ENCODE data around the gene OR5K4. TPM values are rescaled to one million over a fixed set of nuclear protein-coding genes. Genes with fewer than 3 reads are reported as not detected.

OR5K4 gene
- polyA plus RNA-seq, 2 of the 4 experiments (the other 2 are of a cell fraction) = not detected

DNA sequence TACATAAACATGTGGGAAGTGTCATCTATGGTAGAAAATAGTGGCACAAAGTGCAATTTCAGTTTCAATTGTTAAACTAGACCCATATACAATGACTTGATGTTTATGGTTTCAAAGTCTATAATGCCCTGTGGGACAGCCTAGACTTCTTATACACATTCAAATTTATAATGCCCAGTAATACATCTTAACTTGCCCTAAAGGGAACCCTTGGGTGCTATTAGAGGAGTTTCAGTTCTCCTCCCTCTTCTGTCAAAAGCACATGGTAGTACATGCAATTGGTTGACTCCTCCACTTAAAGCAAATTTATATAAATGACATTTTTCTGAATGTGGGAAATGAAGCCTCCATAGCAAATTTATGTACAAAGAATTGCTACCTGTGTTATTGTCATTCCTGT, 30.2 kb upstream of the OR5K4 start:
- DNase-seq (ENCODE audit: low read depth in 1 of 2, low spot score in 1 of 2) = no peak
- no peak for FAIRE-seq
- TF ChIP-seq EHF (CRISPR knock-in tag; IDR thresholded peaks at IDR 0.05) = no peak
- TF ChIP-seq, protein P1, sequence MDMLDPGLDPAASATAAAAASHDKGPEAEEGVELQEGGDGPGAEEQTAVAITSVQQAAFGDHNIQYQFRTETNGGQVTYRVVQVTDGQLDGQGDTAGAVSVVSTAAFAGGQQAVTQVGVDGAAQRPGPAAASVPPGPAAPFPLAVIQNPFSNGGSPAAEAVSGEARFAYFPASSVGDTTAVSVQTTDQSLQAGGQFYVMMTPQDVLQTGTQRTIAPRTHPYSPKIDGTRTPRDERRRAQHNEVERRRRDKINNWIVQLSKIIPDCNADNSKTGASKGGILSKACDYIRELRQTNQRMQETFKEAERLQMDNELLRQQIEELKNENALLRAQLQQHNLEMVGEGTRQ (IDR thresholded peaks at IDR 0.05) = no peak
- no peak for TF ChIP-seq KDM5A (IDR thresholded peaks at IDR 0.05)
- TF ChIP-seq GATA3 (IDR thresholded peaks at IDR 0.05; ENCODE audit: borderline replicate concordance) = no peak
- TF ChIP-seq NFE2L2 (conservative IDR thresholded peaks at IDR 0.05; ENCODE audit: low read length) = no peak
- TF ChIP-seq, protein P2, sequence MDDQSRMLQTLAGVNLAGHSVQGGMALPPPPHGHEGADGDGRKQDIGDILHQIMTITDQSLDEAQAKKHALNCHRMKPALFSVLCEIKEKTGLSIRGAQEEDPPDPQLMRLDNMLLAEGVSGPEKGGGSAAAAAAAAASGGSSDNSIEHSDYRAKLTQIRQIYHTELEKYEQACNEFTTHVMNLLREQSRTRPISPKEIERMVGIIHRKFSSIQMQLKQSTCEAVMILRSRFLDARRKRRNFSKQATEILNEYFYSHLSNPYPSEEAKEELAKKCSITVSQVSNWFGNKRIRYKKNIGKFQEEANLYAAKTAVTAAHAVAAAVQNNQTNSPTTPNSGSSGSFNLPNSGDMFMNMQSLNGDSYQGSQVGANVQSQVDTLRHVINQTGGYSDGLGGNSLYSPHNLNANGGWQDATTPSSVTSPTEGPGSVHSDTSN (IDR thresholded peaks at IDR 0.05) = no peak
- TF ChIP-seq TP53 (CRISPR knock-in tag; IDR thresholded peaks at IDR 0.05) = no peak
- TF ChIP-seq ZSCAN20 (CRISPR knock-in tag; IDR thresholded peaks at IDR 0.05) = no peak
- no peak for TF ChIP-seq SMC3 (IDR thresholded peaks at IDR 0.05)
- no peak for TF ChIP-seq KDM1A (IDR thresholded peaks at IDR 0.05; ENCODE audit: low read depth)
- TF ChIP-seq RARB (CRISPR knock-in tag; IDR thresholded peaks at IDR 0.05) = no peak
- TF ChIP-seq MAZ (IDR thresholded peaks at IDR 0.05; ENCODE audit: borderline replicate concordance, low read depth, low read length) = no peak
- TF ChIP-seq NPAS2 (CRISPR knock-in tag; IDR thresholded peaks at IDR 0.05; ENCODE audit: borderline replicate concordance) = no peak
- no peak for TF ChIP-seq ELK1 (IDR thresholded peaks at IDR 0.05; ENCODE audit: low read depth, low read length)
- TF ChIP-seq RCOR1 (IDR thresholded peaks at IDR 0.05; ENCODE audit: low read depth, low read length) = no peak
- no peak for TF ChIP-seq HES2 (IDR thresholded peaks at IDR 0.05)
- H3K27ac ChIP-seq = no peak overlapping the region
- H3K9me3 ChIP-seq = no peaks in the 10 kb centered on the region
- no peak for ATAC-seq
- no peak overlapping the region for H3K4me2 ChIP-seq
- CTCF ChIA-PET = no interaction called here
- POLR2A ChIA-PET = no interaction called here
- no peaks in the 10 kb centered on the region for H3K4me1 ChIP-seq
- no peak overlapping the region for H3K4me3 ChIP-seq

DNA sequence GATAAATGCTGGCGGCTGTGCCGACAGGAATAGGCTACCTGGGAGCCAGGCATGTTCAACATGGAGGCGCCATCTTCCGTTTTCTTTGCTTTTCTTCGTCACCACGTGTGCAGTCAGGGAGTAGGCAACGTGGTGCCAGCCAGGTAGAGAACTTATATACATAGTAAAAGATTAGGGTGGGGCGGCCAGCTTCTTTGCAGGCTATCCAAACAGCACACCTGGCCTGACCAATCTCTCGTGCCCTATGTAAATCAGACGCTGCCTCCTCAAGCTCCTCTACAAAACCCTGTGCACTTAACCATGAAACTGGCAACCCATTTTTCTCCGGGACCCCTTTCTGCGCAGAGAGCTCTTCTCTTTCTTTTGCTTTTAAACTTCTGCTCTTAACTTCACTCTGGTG, 28.6 kb upstream of the OR5K4 start:
- 19% methylated on average over 12 of the region's 12 CpGs for WGBS (ENCODE audit: missing lambda C conversion rate)
- Histone ChIP-seq H3K4me3 (peak overlapping the region; percentile 25; the same call in 2 of the 3 replicates), H3K9me3 (no peaks in the 10 kb centered on the region), H3K4me1 (no peaks in the 10 kb centered on the region), H3K27ac (no peak overlapping the region), H3K4me2 (peak overlapping the region; percentile 51)
- FAIRE-seq (no peak), DNase-seq (ENCODE audit: low read depth in 1 of 2, low spot score in 1 of 2) (no peak), ATAC-seq (no peak; a peak in 1 of 6 replicates)
- TF ChIP-seq, protein P3, sequence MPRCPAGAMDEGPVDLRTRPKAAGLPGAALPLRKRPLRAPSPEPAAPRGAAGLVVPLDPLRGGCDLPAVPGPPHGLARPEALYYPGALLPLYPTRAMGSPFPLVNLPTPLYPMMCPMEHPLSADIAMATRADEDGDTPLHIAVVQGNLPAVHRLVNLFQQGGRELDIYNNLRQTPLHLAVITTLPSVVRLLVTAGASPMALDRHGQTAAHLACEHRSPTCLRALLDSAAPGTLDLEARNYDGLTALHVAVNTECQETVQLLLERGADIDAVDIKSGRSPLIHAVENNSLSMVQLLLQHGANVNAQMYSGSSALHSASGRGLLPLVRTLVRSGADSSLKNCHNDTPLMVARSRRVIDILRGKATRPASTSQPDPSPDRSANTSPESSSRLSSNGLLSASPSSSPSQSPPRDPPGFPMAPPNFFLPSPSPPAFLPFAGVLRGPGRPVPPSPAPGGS (IDR thresholded peaks at IDR 0.05) = no peak
- TF ChIP-seq CBX2 (IDR thresholded peaks at IDR 0.05; ENCODE audit: borderline replicate concordance, low read depth) = no peak
- TF ChIP-seq, protein P1 (IDR thresholded peaks at IDR 0.05) = no peak
- no peak for TF ChIP-seq EHF (CRISPR knock-in tag; IDR thresholded peaks at IDR 0.05)
- TF ChIP-seq CHD4 (IDR thresholded peaks at IDR 0.05; ENCODE audit: borderline replicate concordance) = no peak
- TF ChIP-seq ATOH8 (CRISPR knock-in tag; IDR thresholded peaks at IDR 0.05; ENCODE audit: low read depth) = no peak
- no peak for TF ChIP-seq EP300 (IDR thresholded peaks at IDR 0.05)
- TF ChIP-seq EHMT2 (IDR thresholded peaks at IDR 0.05; ENCODE audit: low read depth) = no peak
- no peak for TF ChIP-seq RARB (CRISPR knock-in tag; IDR thresholded peaks at IDR 0.05)
- no peak for TF ChIP-seq ESRRA (IDR thresholded peaks at IDR 0.05; ENCODE audit: borderline replicate concordance, low read length)
- no peak for TF ChIP-seq ZC3H11A (IDR thresholded peaks at IDR 0.05)
- TF ChIP-seq FOSB (CRISPR knock-in tag; IDR thresholded peaks at IDR 0.05) = no peak
- no peak for TF ChIP-seq BHLHE40 (IDR thresholded peaks at IDR 0.05; ENCODE audit: low read depth, low read length)
- TF ChIP-seq SREBF2 (IDR thresholded peaks at IDR 0.05) = no peak
- no peak for TF ChIP-seq TP53 (CRISPR knock-in tag; IDR thresholded peaks at IDR 0.05)
- no peak for TF ChIP-seq ZFP36 (IDR thresholded peaks at IDR 0.05; ENCODE audit: borderline replicate concordance, partially characterized antibody)
- TF ChIP-seq NR3C1 (IDR thresholded peaks at IDR 0.05) = no peak
- ChIA-PET CTCF (interaction anchor here (1.4 to 2.6 kb wide), 3 partner anchors 9 to 286 kb away, joined by 3 to 27 read pairs (median 3); no protein-coding TSS in a partner anchor), POLR2A (no interaction called here)

Data from A549 (cell line).